GM19372 (cell line): ENCODE data around the gene ADARB2.

Experiments
- ATAC-seq: cut with Tn5 transposase; IDR thresholded peaks from one replicate; pipeline ENCODE4 v1.9.1; 2021; ENCODE audit warnings: mild to moderate bottlenecking, low read depth, moderate library complexity; ENCODE audit not compliant: unreplicated experiment

ADARB2 gene

DNA sequence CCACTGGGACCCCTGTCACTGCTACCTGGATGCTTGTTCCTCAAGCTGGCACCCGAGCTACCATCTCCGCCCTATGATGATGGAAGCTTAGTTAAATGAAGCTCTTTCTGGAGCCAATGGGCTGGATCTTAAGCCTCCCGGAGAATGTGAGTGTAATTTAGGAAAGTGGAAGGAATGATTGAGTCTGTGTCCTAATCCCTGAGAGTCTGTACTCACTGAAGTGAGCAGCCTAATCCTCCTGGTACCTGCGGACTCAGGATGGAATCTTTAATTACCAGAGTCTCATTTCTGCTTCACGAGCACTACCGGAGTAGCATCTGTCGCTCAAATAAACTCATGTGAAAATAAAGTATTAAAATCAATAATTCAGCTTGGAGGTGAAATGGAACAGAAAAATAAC, 425.6 kb downstream of the ADARB2 start:
- ATAC-seq, result no peak

DNA sequence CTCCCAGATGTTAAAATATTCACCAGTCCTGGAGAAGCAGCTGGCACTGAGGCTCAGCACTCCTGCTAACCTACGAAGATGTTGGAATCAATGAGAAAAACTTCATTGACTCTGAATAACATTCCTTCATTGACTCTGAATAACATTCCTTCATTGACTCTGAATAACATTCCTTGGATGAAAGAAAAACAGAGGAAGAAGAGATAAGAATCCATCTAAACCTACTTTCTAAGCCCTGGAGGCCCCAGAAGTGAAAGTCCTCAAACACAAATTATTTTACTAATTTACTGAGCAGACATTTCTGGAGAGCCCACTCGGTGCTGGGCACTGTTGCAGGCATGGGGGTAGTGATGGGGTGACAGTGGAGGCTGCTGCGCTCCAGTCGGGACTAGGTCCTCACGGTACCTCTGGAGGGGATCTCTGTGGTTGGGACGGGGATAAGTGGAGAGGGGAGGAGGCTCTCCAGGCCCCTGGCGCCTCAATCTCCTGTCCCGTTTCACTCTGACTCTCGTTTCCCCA, 427.0 kb downstream of the ADARB2 start:
- no peak for ATAC-seq

DNA sequence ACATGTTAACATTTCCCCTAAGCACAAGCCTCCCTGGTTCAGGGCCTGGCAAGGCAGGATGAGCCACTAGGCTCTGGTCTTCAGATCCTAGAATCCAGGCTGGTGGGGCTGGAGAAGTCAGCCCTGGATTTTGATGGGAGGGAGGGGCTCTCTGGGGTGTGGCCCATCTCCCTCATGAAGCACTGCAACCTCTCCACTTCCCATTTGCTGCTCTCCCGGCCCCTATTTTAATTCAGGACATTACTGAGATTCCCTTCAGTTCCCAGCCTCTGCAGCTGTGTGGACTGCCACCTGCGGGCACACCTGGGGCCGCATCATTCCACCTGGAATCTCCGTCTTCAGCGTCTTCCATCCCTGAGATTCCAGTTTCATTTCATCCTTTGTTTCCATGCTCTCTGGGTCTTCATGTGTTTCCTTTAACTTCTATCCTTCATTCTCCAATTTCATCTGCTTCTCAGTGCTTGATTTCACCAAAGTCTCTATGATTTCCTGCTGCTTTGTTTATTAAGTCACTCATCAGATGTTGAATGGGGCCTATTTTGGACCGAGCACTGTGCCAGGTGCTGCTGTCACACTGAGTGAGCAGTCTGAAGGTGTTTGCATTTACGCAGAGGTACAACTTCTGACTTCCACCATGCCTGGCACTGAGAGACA, 427.6 kb downstream of the ADARB2 start:
- no peak for ATAC-seq

DNA sequence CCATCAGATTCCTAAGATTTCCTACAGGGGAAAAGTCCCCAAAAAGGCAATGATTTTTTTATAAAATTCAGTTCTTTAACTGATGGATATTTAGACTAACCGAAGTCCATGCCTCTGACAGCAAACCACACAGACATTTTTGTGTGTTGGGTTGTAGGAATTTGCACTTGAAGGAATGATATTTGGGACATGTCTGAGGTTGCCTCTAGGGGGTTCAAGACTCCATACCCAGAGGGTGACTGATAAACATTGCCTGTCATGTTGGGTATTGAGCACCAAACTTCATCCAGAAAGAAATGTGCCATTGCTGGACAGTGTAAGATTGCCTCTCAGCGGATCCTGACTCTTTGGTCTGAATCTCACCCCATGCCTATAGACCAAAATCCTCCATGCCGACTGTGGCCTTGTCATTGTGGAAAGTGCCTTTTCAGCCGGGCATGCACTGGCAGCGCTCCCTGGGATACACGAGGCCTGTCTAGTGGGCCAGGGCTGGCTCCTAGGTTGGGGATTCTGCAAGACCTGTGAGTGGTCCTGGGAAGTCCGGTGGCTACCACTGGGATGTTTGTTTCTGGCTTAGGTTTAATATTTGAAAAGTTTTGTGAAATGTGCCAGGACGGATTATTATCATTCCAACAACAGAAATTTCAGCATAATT, 428.2 kb downstream of the ADARB2 start:
- no peak for ATAC-seq

DNA sequence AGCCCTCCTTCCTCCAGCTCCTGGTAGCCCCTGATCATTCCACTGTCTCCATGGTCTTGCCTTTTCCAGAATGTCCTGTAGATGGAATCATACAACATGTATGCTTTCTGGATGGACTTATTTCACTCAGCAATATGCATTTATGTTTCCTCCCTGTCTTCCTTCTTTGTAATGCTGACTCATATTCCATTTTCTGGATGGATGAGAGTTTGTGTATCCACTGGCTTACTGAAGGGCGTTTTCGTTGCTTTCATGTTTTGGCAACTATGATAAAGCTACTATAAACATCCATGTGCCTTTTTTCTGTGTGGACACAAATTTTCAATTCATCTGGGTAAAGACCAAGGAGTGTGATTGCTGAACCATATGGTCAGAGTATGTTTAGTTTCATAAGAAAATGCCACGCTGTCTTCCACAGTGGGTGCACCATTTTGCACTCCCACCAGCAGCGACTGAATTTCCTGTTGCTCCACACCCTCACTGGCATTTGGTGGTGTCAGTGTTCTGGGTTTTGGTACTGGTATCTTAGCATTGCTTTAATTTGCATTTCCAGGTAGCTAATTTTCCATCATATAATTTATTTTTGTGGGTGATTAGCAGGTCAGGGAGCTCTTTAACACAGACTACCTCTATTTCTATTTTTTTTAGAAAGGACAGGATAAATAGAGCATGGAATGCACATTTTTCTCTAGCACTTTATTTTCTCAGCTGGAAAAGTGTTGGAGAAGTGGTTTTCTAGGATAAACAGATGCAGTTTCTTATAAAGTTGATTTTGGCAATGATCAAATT, 429.0 kb downstream of the ADARB2 start:
- no peak for ATAC-seq

DNA sequence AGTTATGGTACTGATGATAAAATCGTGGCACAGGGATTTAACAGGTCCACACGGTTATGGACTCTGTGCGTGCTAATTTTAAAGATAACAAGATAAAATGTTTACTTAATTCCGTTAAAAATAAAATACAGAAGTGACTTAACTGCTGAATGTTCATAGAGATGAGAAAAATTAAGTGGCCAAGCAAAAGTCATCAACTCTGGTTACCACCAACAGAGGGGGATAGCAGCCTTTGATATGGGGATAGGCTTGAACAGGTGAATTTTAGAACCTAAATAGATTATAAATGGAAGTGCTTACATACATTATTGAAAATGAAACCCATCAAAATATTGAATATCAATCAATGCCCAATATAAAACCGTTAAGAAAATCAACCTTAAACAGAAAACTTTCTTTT, 436.2 kb downstream of the ADARB2 start:
- ATAC-seq, result no peak

DNA sequence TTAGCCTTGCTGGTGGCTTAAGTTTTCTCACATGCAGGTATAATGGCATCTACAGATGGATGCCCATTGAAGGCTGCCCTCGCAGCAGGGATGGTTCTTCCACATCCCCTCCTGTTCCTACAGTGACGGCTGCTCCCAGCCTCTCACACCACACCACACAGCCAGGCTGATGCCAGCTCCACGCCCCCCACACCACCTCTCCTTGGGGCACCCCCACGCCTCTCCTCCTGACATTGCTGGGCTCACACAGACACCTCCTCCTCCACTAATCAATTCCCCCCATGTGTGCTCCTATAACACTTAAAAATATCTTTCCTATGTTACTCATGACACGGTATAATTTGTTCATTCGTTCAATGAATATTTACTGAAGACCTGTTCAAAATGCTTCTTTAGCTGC, 437.1 kb downstream of the ADARB2 start:
- no peak for ATAC-seq

DNA sequence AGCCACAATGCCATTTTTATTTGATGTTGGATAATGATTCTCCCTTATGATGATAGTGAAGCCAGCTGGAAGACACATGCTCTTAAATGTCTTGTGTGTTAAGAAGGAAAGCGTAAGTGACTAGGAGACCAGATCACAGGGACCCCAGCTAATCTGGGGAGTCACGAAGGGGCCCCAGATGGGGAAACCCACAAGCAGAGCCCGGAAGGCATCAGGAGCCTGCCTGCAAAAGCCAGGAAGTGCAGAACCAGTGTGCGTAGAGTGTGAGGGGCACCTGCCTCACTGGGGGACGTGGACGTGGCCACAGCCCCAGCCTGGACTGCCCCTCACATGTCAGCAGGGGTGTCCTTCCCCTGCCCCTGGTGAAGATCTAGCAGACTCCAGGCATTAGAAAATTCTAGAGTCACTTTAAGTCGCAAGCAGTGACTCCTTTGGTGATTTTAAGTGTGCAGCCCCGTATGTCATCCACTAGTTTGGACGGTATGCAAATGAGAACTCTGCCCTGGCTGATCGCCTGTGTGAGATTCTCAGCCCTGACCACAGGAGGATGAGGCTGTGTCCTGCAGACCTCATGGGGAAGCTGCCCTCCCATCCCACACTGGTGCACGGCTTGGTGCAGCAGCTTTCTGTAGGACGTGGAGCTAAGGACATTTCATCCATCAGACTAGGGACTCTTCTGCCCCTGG, 438.1 kb downstream of the ADARB2 start:
- no peak for ATAC-seq

DNA sequence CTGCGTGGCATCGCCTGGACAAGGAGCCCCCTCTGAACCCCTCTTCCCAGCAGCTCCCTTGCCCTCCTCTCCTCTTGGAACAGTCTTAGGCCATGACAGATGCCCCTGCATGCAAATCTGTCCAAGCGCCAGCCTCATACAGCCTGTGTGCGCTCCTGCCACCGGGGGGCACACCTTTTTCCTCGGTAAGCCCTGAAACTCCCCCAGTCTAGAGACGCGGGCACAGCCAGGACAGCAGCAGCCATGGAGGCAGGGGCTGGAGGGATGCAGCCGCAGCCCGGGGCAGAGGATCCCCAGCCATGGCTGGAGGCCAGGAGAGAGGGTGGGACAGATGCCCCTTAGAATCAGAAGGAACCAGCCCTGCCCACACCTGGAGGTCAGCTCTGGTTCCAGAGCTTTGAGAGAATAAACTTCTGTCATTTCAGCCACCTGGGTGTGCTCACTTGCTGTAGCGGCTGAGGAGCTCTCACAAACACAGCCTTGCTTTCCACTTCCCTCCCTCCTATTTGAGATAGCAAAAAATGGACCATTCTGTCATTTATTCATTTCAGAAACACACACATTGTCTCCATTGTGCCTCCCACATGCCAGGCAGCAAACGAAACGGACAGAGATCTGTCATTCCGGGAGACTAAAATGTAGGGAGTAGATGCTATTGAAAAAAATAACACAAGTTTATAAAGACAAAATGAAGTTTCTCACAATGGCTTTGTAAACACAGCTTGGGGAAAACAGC, 439.6 kb downstream of the ADARB2 start:
- no peak for ATAC-seq

DNA sequence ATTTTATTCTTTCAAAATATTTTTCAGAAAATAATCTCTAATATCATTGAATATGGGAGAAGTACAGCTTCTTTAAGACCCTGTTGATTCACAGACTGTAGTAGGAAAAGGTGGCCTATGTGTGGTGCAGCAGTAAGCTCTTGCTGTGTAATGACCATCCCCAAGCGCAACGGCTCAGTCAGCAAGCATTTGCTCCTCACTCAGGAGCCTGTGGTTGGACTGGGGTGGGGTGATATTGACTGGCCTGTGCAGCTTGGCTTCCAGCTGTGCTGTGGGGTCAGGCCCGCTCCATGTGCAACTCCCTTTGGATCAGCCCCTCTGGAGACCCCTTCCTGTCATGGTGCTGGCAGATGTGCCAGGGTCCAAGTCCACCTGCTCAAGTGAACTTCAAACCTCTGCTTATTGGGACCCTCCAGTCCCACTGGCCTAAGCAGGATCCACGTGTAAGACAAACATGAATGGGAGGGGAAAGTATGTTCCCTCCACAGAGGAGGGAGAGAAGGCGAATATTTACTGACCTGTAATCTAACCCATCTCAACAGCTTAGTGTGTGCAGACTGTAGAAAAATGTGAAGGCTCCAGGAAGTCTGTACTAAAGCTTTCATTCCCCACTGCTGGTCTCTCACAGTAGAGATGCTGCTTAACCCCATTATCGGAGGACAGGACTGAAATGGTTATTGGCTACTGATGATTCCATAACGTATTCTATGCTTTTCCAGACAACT, 441.4 kb downstream of the ADARB2 start:
- no peak for ATAC-seq

DNA sequence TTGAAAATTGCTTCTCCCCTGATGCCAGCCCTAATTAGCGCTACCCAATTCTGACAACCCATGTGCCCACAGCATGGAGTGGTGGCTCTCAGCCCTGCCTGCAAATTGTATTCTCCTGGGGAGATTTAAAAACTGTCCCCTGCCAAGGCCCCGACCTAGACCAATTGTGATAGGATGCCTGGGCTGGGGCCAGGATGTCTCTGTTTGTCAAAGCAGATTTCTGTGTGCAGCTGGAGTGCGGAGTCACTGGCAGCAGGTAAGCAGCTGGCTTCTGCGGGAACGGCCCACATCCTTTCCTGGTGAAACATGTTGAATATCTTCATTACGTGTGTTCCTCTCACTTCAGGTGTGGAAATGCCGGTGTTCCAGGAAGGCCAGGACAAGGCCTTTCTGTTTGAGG, 442.6 kb downstream of the ADARB2 start:
- ATAC-seq, result no peak

DNA sequence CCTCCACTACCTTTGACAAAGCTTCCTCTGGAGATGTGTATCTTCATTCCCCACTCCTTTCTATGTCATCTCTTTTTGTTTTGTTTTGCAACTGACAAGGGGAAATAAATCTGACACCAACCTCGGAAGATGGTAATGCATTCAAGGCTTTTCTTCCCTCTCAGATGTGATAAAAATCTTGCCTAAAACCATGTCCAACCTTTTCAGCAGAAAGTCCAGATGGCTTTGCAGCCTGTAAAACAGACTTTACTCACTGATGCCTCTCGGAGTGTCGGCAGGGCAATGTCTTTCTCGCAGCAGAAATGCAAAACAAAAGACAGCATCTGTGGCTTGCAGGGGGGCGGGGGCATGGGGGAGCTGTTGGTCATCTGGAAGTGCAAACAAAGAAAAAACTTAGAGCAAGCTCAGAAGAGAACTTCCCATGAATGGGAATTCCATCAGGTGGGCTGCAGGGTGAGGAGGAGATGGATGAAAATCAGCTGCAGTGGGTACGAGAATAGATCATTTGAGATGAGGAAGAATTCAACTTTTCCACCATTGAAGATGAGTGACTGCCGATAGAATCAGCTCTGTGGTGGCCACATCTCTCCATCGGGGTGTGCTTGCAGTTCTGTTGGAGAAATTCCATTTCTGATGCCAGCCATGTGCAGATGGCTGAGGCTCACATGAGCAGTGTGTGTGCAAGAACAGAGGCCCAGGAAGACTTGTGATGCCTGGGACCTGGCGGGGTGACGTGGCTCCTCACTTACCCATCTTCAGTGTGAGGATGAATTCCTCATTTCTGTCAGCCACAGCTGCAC, 443.5 kb downstream of the ADARB2 start:
- ATAC-seq, result no peak

DNA sequence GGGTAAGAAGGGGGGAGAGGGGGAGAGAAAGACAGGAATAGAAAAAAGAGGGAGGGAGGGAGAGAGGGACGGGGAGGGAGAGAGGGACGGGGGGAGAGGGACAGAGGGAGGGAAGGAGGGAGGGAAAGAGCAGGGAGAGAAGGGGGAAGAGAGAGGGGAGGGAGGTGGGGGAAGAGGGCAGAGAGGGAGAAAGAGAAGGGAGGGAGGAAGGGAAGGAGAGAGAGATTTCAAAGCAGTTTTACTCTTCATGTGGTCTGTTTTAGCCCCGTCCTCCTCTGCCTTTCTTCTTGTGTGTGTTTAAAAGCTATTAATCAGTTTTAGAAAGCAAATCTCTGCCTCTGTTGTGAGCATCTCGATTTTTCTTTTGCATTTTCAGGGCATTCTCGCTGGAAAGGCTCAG, 444.2 kb downstream of the ADARB2 start:
- no peak for ATAC-seq

DNA sequence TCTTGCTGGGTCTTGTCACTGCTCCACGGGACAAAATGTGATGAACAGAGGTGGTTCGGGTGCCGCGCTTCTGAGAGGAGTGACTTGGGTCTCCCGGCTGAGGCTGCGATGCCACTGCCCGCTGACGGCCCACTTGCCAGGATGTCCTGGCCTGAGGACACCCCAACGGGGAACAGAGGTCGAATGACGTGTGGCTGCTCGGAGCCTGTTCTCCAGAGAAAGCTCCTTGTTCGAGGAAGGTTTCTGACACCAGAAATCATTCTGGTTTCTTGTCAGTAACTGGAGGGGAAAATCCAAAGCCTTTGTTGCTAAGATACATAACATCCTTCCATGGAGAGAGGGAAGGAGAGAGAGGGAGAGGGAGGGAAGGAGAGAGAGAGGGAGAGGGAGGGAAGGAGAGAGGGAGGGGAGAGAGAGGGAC, 444.7 kb downstream of the ADARB2 start:
- no peak for ATAC-seq

DNA sequence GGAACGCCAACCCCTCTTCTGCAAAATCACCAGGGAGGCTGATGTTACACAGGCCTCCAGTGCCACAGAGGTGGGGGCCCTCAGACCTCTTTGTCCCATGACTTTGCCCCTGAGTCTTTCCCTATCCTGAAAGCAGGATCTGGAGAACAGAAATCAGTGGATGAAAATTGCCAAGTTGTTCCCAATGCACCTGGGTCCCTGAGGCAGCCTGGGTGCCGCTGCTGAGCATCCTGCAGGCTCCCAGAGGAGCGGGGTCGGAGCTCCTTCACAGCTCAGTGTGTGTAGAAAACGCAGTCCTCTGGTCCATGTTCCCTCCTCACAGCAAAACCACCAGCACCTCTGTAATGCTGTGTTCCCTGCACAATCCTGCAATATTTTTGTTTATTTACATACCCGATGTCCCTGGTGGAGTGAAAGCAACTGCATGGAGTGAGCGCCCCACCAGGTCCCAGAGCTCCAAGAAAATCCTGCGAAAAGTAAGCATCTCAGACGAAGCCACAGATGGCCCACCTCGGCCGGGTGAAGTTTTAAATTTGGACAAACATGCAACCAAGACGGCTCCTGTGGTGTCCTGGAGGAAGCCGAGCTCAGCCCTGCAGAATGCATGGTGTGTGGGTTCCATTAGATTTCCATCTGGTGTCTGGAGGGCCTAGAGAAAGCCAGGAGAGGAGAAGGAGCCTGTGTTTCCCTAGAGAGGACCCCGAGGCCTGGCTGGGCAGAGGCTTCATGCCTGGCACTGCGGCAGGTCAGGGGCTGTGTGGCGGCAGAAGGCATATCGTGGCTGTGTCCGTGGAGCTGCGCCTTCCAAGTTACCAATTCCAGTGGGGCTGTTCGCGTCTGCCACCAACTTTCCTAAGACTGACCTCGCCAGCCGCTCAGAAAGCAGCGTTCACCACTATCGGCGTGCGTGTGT, 445.9 kb downstream of the ADARB2 start:
- ATAC-seq, result no peak

DNA sequence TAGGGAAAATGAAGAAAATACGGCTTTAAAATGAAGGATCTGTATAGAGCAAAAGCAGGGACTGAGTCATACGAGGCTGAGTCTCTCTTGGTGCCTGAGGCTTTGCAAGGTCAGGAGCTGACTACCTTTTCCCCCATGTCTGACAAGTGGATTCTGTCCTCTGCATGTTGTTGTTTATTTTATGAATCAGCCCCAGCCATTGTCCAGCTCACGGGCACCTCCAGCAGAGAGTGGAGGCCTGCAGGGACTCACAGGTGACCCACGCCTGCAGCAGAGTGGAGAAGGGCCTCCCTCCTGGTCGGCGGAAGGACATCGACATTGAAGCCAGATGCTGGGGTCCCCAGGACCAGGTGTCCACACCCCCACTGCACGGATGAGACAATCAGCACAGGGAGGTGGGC, 447.3 kb downstream of the ADARB2 start:
- ATAC-seq, result no peak

DNA sequence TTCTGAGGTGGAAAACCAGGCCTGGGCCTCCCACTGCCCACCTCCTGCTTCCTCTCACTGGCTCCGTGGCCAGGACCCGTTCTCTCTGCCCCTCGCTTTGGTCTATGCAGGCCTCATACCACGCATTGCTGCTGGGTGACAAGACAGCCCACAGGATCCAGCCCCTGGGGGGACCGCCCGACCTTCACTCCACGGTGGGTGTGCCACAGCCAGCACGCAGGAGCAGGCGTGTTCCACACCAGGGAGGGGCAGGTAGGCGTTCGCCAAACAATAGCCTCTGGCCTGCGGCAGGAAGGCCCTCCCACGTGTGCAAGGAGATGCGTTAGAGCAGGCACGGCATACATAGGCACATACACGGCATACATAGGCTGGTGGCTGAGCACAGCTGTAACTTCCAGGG, 447.7 kb downstream of the ADARB2 start:
- ATAC-seq, result no peak

DNA sequence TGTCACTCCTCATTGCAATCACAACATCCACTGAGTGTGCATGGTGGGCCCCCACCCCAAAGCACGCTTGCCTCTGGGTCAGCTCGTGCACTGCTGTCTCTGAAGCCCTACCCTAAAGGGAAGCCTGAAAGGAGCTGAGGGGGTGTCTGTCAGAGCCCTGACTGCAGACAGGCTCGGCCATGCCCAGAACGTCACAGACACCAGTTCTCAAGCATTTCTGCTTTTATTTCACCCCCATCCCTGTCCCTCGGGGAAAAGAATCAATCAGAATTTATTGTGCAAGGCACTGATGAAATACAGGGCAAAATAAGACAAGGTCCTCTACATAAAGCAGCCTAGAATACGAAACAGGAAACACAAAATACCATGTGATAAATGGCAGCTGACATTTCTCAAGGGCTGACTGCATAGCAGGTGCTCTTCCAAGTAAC, 449.3 kb downstream of the ADARB2 start:
- no peak for ATAC-seq
